OCI-LY7 (cell line): ENCODE results near the gene NGEF. TPM values are rescaled to one million over a fixed set of nuclear protein-coding genes. Genes with fewer than 3 reads are reported as not detected.

Experiments used
- BruUV-seq: library from RNA; stranded (reverse); fragments of 400-500 nt; replicated peaks from 2 replicates; lab custom pipeline; 2021; lab: Mats Ljungman, UMichigan
- CTCF ChIA-PET: fragments of 300-600 bp; sonication (Branson Sonifier 250); formaldehyde crosslinking; loops from one replicate; lab custom pipeline; 2022; ENCODE audit warnings: antibody characterized with exemption; ENCODE audit not compliant: unreplicated experiment; lab: Charles Lee
- POLR2A ChIA-PET: fragments of 300-600 bp; sonication (Branson Sonifier 250); formaldehyde crosslinking; loops from one replicate; lab custom pipeline; 2022; ENCODE audit warnings: antibody characterized with exemption; lab: Charles Lee
- DNase-seq: peaks from one replicate; pipeline ENCODE4 v3.0.0-alpha.2; 2015; ENCODE audit warnings: low spot score
- H2AFZ ChIP-seq: fragments of 200-600 bp; sonication (generic), shearing (Covaris generic); 2 replicates; pipeline ENCODE4 v1.6.1; 2014; ENCODE audit warnings: mild to moderate bottlenecking, antibody characterized with exemption, low read length, moderate library complexity
- H3K27ac ChIP-seq: fragments of 200-600 bp; sonication (generic); 2 replicates; pipeline ENCODE4 v1.5.1; 2014; ENCODE audit warnings: mixed run types, low read depth, mild to moderate bottlenecking, moderate library complexity, low read length, inconsistent platforms; ENCODE audit not compliant: poor library complexity, severe bottlenecking
- H3K36me3 ChIP-seq: fragments of 200-600 bp; sonication (generic); 2 replicates; pipeline ENCODE4 v1.6.1; 2014; ENCODE audit warnings: mild to moderate bottlenecking, antibody characterized with exemption, low read length, moderate library complexity, mixed read lengths; ENCODE audit not compliant: insufficient read depth
- H3K4me1 ChIP-seq: fragments of 200-600 bp; sonication (generic); 2 replicates; pipeline ENCODE4 v1.5.1; 2014; ENCODE audit warnings: mild to moderate bottlenecking, low read length; ENCODE audit not compliant: insufficient read depth, poor library complexity, severe bottlenecking
- H3K4me2 ChIP-seq: fragments of 200-600 bp; sonication (generic); 2 replicates; pipeline ENCODE4 v1.6.1; 2014; ENCODE audit warnings: mild to moderate bottlenecking, low read length
- H3K4me3 ChIP-seq: fragments of 200-600 bp; sonication (generic); 2 replicates; pipeline ENCODE4 v1.5.1; 2014; ENCODE audit warnings: mild to moderate bottlenecking, low read depth, low read length; ENCODE audit not compliant: poor library complexity, severe bottlenecking
- H3K79me2 ChIP-seq: fragments of 200-600 bp; sonication (generic); 2 replicates; pipeline ENCODE4 v1.6.1; 2016; ENCODE audit warnings: low read depth, mild to moderate bottlenecking, low read length, moderate library complexity, mixed read lengths; ENCODE audit not compliant: insufficient read depth
- H3K9me2 ChIP-seq: fragments of 200-600 bp; sonication (generic); 2 replicates; pipeline ENCODE4 v1.6.1; 2016; ENCODE audit warnings: mild to moderate bottlenecking, low read length, mixed read lengths; ENCODE audit not compliant: insufficient read depth
- H3K9me3 ChIP-seq: fragments of 200-600 bp; sonication (generic); 2 replicates; pipeline ENCODE4 v1.6.1; 2014; ENCODE audit warnings: mild to moderate bottlenecking, mixed run types, low read length, mixed read lengths
- H4K20me1 ChIP-seq: fragments of 200-600 bp; sonication (generic); 2 replicates; pipeline ENCODE4 v1.6.1; 2014; ENCODE audit warnings: mild to moderate bottlenecking, antibody characterized with exemption, low read length, moderate library complexity, mixed read lengths; ENCODE audit not compliant: insufficient read depth
- CTCF ChIP-seq: fragments of 200-600 bp; sonication (generic); conservative IDR thresholded peaks from 2 replicates; pipeline ENCODE4 v1.5.1; 2014; ENCODE audit warnings: mild to moderate bottlenecking, antibody characterized with exemption, low read length, moderate library complexity, mixed read lengths
- EZH2phosphoT487 ChIP-seq: fragments of 200-600 bp; sonication (generic); IDR thresholded peaks from 2 replicates; pipeline ENCODE4 v1.6.1; 2018; ENCODE audit warnings: low read depth, borderline replicate concordance, mild to moderate bottlenecking, mixed run types, antibody characterized with exemption, low read length, moderate library complexity, mixed read lengths
- intact Hi-C: fragments of 100-400 bp; cut with micrococcal nuclease; formaldehyde crosslinking; loops from one replicate; pipeline ENCODE4 v1.10.0; 2022; ENCODE audit not compliant: unreplicated experiment
- total RNA-seq, 2 experiments: library from RNA; depleted of rRNA in 1 of 2; stranded (reverse); fragments of >200 nt in 1 of 2; shearing (Covaris generic) in 1 of 2; gene quantifications; 2 replicates each; pipeline ENCODE4 v1.2.3, GENCODE V29; 2014 to 2022

Gene NGEF
- total RNA-seq, 2 experiments from 2014 or later = 0.82 TPM; not detected in 1

DNA sequence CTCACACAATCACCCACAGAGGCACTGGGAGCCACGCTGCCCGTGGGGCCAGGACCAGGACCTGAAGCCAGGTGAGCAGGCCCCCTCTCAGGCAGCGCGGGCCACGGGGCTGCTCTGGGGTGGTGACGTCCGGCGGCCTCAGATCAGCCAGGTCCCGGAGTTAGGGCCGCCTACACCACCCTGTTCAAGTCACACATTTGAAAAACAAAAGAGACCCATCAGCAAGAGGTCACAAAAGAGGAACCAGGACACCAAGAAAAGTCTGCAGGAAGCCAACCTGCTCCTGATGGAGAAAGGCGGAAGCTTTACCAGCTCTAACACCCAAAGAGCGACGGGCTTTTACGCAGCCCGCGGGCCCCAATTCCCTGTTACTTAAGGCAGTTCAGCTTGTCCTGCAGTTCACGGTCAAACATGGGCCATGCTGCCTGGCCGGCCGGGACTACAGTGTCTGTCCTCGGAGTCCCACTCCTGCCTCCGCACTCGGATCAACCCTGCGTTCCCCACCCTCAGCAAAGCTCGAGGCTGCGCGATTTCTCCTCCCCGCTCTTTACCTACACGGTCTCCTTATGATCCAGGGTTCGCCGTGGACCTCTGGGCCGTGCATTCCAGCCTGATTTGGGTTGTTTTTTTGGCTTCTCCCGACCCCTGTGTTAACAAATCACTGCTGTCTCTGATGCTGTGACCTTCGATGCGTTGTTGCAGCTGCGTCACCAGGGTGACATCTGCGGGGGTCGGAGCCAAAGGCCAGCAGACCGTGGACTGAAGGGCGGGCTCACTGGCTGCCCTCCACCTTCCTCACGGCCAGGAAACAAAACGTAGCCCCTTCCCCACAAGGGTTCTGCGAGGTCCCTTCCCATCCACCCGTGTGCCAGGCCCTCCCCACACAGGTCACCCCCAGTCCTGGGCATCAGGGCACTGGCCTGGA lies 112.0 kb downstream of the NGEF start:
- DNase-seq = no peak
- Histone ChIP-seq H4K20me1 (no peaks in the 10 kb centered on the region), H2AFZ (no peak overlapping the region), H3K4me2 (no peak overlapping the region), H3K9me2 (no peaks in the 10 kb centered on the region), H3K79me2 (no peaks in the 10 kb centered on the region), H3K4me3 (no peak overlapping the region), H3K4me1 (no peaks in the 10 kb centered on the region), H3K9me3 (no peaks in the 10 kb centered on the region), H3K36me3 (no peaks in the 10 kb centered on the region), H3K27ac (no peak overlapping the region)
- BruUV-seq = no TSS peak
- intact Hi-C loops = no loop called here
- ChIA-PET CTCF (no interaction called here), POLR2A (interaction anchor here (0.5 kb wide), 1 partner anchor 226 kb away, joined by 4 read pairs; no protein-coding TSS in a partner anchor)
- TF ChIP-seq EZH2phosphoT487 (no peak), CTCF (no peak)

DNA sequence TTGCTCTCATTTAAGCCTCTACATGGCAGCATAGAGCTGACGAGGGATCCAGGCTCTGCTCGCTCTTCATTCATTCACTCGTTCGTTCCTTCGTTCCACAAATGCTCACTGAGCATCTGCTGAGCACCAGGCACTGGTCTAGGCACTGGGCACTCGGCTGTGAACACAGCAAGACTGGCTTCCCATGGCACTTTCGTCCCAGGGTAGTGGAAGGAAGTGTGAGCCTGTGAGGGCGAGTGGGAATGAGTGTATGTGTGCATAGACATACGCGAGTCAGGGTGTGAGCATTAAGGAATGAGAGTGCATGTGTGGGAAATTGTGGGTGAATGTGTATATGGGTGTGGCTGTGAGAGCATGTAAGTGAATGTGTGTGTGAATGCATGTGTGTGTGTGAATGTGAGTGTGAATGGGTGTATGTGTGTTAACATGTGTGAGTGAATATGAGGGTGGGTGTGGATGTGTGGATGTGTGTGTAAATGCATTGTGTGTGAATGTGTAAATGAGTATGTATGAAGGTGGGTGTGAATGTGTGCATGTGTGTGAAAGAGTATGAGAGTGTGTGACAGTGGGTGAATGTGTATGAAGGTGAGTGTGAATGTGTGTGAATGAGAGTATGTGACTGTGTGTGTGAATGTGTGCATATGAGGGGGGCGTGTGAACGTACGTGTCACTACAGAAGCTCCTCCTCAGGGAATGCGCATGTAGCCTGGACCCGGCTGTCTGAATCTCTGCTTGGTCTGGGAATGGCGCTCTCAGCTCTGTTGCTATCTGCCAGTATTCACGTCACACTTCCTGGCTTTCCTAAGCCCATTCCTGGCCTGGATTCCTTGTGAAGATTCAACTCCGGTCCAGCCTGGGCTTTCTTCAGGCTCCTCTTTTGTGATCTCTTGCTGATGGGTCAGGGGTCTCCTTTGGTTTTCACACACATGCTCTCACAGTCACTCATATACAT lies 114.2 kb downstream of the NGEF start:
- Histone ChIP-seq H3K4me1 (no peaks in the 10 kb centered on the region), H3K9me3 (no peaks in the 10 kb centered on the region), H4K20me1 (no peaks in the 10 kb centered on the region), H2AFZ (no peak overlapping the region), H3K4me3 (no peak overlapping the region), H3K9me2 (no peaks in the 10 kb centered on the region), H3K36me3 (no peaks in the 10 kb centered on the region), H3K79me2 (no peaks in the 10 kb centered on the region), H3K27ac (no peak overlapping the region), H3K4me2 (no peak overlapping the region)
- CTCF ChIA-PET = no interaction called here
- no TSS peak for BruUV-seq
- TF ChIP-seq EZH2phosphoT487 = no peak
- no peak for TF ChIP-seq CTCF
- POLR2A ChIA-PET = no interaction called here
- no peak for DNase-seq
- intact Hi-C loops = no loop called here
